Measurements from ENCODE around the gene NLRP8. TPM values are rescaled to one million over a fixed set of nuclear protein-coding genes. Genes with fewer than 3 reads are reported as not detected.

The NLRP8 gene
- polyA plus RNA-seq, 1 of the 3 experiments (the other 2 are of a cell fraction) = not detected

- no peak for TF ChIP-seq PBX3 (IDR thresholded peaks at IDR 0.05)
- TF ChIP-seq, protein P1, sequence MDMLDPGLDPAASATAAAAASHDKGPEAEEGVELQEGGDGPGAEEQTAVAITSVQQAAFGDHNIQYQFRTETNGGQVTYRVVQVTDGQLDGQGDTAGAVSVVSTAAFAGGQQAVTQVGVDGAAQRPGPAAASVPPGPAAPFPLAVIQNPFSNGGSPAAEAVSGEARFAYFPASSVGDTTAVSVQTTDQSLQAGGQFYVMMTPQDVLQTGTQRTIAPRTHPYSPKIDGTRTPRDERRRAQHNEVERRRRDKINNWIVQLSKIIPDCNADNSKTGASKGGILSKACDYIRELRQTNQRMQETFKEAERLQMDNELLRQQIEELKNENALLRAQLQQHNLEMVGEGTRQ (IDR thresholded peaks at IDR 0.05; ENCODE audit: borderline replicate concordance, low read depth, low read length) = no peak
- no peak for TF ChIP-seq GATA2 (CRISPR knock-in tag; IDR thresholded peaks at IDR 0.05)
- TF ChIP-seq EP300 (IDR thresholded peaks at IDR 0.05; ENCODE audit: borderline replicate concordance in 1 of 2, low read depth in 1 of 2, low read length in 1 of 2) = no peak
- TF ChIP-seq TAF1 (IDR thresholded peaks at IDR 0.05; ENCODE audit: borderline replicate concordance, low read depth, low read length) = no peak
- H3F3A ChIP-seq (replicated peaks; ENCODE audit: insufficient read depth) = no peaks in the 10 kb centered on the region
- H3K27ac ChIP-seq (ENCODE audit: low read depth in 2 of 2, low read length in 1 of 2) = no peak overlapping the region
- H3K4me1 ChIP-seq (ENCODE audit: control insufficient read depth in 1 of 2, insufficient read depth in 2 of 2, low read depth in 1 of 2, low read length in 1 of 2) = no peaks in the 10 kb centered on the region
- CTCF ChIA-PET = no interaction called here
- H3K9ac ChIP-seq = no peak overlapping the region
- H3K4me3 ChIP-seq (ENCODE audit: low read depth in 2 of 2, low read length in 1 of 2) = no peak overlapping the region
- no peak overlapping the region for H3K4me2 ChIP-seq
- under 1% methylated on average over 7 of the region's 7 CpGs for WGBS (ENCODE audit: low lambda C conversion rate)
- no peaks in the 10 kb centered on the region for H3K9me3 ChIP-seq
- no peaks in the 10 kb centered on the region for H3K36me3 ChIP-seq (replicated peaks in 1 of 2; ENCODE audit: control insufficient read depth in 1 of 2, insufficient read depth in 2 of 2, low read length in 1 of 2)
- H3K27me3 ChIP-seq (ENCODE audit: insufficient read depth) = peaks cover 7% of the 10 kb centered on the region; the same call in 1 of the 2 replicates
- no peaks in the 10 kb centered on the region for H3K9me2 ChIP-seq
- no peaks in the 10 kb centered on the region for H3K79me2 ChIP-seq (ENCODE audit: insufficient read depth)
- H2AFZ ChIP-seq (ENCODE audit: low read depth) = no peak overlapping the region
- DNase-seq = no peak
- POLR2A ChIA-PET = no interaction called here
- no peaks in the 10 kb centered on the region for H4K20me1 ChIP-seq (ENCODE audit: insufficient read depth)
Observed at GRCh38 chr19:55912916-55913315, 34.7 kb upstream of the NLRP8 start.

DNA sequence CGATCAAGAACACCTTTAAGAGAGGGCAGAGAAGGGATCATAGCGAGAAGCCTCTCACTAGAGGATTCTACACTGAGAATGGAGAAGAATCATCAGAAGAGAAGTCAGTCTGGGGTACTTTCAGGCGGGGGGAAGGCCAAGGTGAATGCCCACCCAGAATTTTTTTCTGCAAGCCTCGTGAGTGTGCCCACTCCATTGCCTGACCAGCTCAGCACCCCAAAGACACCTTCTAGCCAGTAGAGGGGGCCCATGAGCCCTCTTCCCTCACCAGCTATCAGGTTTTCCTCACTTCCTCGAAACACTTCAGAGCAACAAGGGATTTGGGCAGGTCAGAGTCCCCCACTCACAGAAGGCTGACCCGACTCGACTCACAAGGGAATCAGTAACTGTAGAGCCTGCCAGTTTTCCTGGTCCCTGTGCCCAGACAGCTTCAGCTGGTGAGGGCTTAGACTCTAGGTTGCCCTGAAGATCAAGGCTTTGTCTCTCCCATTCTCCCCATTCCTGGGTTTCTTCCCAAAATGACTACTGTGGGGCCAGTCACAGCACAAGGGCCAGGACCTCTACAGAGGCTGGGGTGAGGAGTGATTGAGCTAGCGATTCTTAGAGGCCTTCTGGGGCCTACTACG is 33.9 kb upstream of the NLRP8 start:
- DNase-seq = peak; percentile 23

More for the DNA sequence above, 33.9 kb upstream of the NLRP8 start:
- ChIA-PET POLR2A (no interaction called here), CTCF (interaction anchor here (0.7 to 1.6 kb wide), 3 partner anchors 10 to 23 kb away, joined by 3 to 4 read pairs (median 4); no protein-coding TSS in a partner anchor)
- Histone ChIP-seq H3K4me1 (ENCODE audit: control insufficient read depth in 1 of 2, insufficient read depth in 2 of 2, low read depth in 1 of 2, low read length in 1 of 2) (no peaks in the 10 kb centered on the region), H3K4me3 (ENCODE audit: low read depth in 2 of 2, low read length in 1 of 2) (no peak overlapping the region), H3F3A (replicated peaks; ENCODE audit: insufficient read depth) (no peaks in the 10 kb centered on the region), H3K79me2 (ENCODE audit: insufficient read depth) (no peaks in the 10 kb centered on the region), H2AFZ (ENCODE audit: low read depth) (no peak overlapping the region), H3K4me2 (no peak overlapping the region), H3K9me3 (no peaks in the 10 kb centered on the region), H3K27ac (ENCODE audit: low read depth in 2 of 2, low read length in 1 of 2) (no peak overlapping the region), H3K36me3 (replicated peaks in 1 of 2; ENCODE audit: control insufficient read depth in 1 of 2, insufficient read depth in 2 of 2, low read length in 1 of 2) (no peaks in the 10 kb centered on the region), H3K27me3 (ENCODE audit: insufficient read depth) (peaks cover 7% of the 10 kb centered on the region; the same call in 1 of the 2 replicates), H4K20me1 (ENCODE audit: insufficient read depth) (no peaks in the 10 kb centered on the region), H3K9ac (no peak overlapping the region), H3K9me2 (no peaks in the 10 kb centered on the region)
- WGBS (ENCODE audit: low lambda C conversion rate) = 0% methylated on average over 7 of the region's 9 CpGs
- TF ChIP-seq POLR2AphosphoS5 (IDR thresholded peaks at IDR 0.05; ENCODE audit: low read depth, low read length) (no peak), CTCF (IDR thresholded peaks at IDR 0.05) (peak; percentile 52)
